Stimulated activated CD8-positive, alpha-beta memory T cell treated with anti-CD3 and anti-CD28 coated beads, Interleukin-4, amount 100 ng/mL, for 48 hours (primary cell): Measurements from ENCODE around the gene CDK12.
"Not testable (repeated sequence)": the region's sequence is repeated elsewhere in the genome, so short reads cannot be mapped to it uniquely, and the experiment has no call there.

Experiments used
- DNase-seq: peaks from one replicate; pipeline ENCODE4 v3.0.0-alpha.2; 2020

Gene CDK12

GRCh38 chr17:39507511-39507910 is 46.2 kb downstream of the CDK12 start:
- DNase-seq, result no peak

- DNase-seq, result no peak
Measured at GRCh38 chr17:39508987-39509386, 47.7 kb downstream of the CDK12 start.

- DNase-seq, result no peak
Measured at GRCh38 chr17:39513309-39513708, 52.0 kb downstream of the CDK12 start.

GRCh38 chr17:39513915-39514314 is 52.6 kb downstream of the CDK12 start:
- DNase-seq, result no peak

- DNase-seq, result no peak
Measured at GRCh38 chr17:39517224-39517623, 55.9 kb downstream of the CDK12 start.

GRCh38 chr17:39525801-39526506 is 64.7 kb downstream of the CDK12 start:
- no peak for DNase-seq

- DNase-seq, result no peak
Measured at GRCh38 chr17:39527220-39527813, 66.0 kb downstream of the CDK12 start.

GRCh38 chr17:39529455-39529854 is 68.2 kb downstream of the CDK12 start:
- no peak for DNase-seq

GRCh38 chr17:39530513-39530912 is 69.2 kb downstream of the CDK12 start:
- DNase-seq, result no peak

GRCh38 chr17:39531252-39531651 is 70.0 kb downstream of the CDK12 start:
- no peak for DNase-seq

- no peak for DNase-seq
Measured at GRCh38 chr17:39533891-39534290, 72.6 kb downstream of the CDK12 start.

- DNase-seq, result no peak
Measured at GRCh38 chr17:39534768-39535405, 73.6 kb downstream of the CDK12 start.

GRCh38 chr17:39536468-39536867 is 75.2 kb downstream of the CDK12 start:
- no peak for DNase-seq

GRCh38 chr17:39537364-39537763 is 76.1 kb downstream of the CDK12 start:
- not testable (repeated sequence) for DNase-seq

GRCh38 chr17:39538866-39539265 is 77.6 kb downstream of the CDK12 start:
- DNase-seq, result no peak

GRCh38 chr17:39540611-39541010 is 79.3 kb downstream of the CDK12 start:
- DNase-seq, result no peak

- no peak for DNase-seq
Measured at GRCh38 chr17:39541652-39542051, 80.4 kb downstream of the CDK12 start.

GRCh38 chr17:39543176-39543575 is 81.9 kb downstream of the CDK12 start:
- DNase-seq, result no peak

- no peak for DNase-seq
Measured at GRCh38 chr17:39543664-39544063, 82.4 kb downstream of the CDK12 start.

GRCh38 chr17:39544361-39544760 is 83.1 kb downstream of the CDK12 start:
- DNase-seq, result not testable (repeated sequence)

- DNase-seq, result peak; percentile 92
Measured at GRCh38 chr17:39547713-39548478, 86.6 kb downstream of the CDK12 start.

GRCh38 chr17:39548494-39549225 is 87.4 kb downstream of the CDK12 start:
- no peak for DNase-seq
